ENCODE data around the gene AAMDC.

The AAMDC gene

GRCh38 chr11:77820565-77821348, at the start of gene AAMDC, which contains the start of gene RSF1:
Gene AAMDC (plus strand): TSS chr11:77821144. CDS start chr11:77842497, 21,353 bp downstream.
Gene RSF1 (minus strand): TSS chr11:77820722. CDS start chr11:77820714, 8 bp downstream.
- DNase-seq, result peak; percentile 99

- DNase-seq, result no peak
Observed at GRCh38 chr11:77775936-77776335, 45.0 kb upstream of the AAMDC start.

GRCh38 chr11:77776455-77776854, 44.5 kb upstream of the AAMDC start:
- peak; percentile 47 for DNase-seq

DNA sequence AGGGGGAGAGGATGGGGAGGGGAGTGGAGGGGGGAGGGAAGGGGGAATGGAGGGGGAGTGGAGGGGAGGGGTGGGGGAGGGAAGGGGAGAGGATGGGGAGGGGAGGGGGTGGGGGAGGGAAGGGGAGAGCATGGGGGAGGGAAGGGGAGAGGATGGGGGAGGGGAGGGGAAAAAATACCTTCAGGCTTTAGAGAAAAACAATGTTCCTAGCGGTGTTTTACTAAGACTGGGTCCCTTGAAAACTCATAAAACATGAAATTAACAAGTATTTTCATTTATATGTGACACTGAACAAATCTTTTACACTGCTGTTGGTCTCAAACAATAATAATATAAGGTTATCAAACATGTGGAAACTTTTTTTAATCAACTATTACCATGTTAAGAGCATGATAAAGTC, 42.8 kb upstream of the AAMDC start:
- DNase-seq, result no peak

DNA sequence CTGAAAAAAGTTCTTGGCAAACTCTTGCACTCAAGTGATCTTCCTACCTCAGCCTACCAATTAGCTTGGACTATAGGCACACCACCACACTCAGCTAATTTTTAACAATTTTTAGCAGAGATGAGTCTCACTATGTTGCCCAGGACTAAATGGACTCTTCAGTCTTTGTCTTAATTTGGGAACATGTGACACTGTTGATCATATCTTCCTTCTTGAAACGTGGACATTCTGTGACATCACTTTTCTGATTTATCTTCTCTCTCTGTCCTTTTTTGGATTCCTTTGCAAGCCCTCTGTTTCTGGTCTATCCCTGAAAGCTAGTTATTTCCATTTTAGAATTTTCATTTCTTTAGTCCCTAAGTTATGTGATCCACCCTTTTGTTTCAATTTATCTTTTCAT, 42.4 kb upstream of the AAMDC start:
- DNase-seq, result no peak

- DNase-seq, result no peak
Observed at GRCh38 chr11:77779935-77780334, 41.0 kb upstream of the AAMDC start.

GRCh38 chr11:77783025-77783424, 37.9 kb upstream of the AAMDC start:
- no peak for DNase-seq

DNA sequence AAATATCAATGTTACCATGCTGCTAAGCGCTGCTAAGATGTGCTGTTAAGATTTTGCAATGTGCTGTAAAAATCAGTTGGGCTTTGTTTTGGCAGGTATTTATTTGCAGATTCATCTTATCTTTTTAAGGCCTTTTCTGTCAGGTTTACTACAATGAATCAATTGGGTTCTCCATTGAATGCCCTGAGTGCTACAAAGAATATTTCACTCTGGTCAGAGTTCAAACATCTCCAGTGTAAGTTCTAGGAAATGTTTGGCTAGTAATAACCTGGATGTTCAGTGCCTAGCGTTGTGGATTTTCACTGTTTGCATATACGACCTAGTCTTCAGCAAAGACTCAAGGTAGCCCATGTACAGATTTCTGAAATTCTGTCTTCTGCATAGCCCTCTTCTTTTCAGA, 36.4 kb upstream of the AAMDC start:
- DNase-seq, result no peak

DNA sequence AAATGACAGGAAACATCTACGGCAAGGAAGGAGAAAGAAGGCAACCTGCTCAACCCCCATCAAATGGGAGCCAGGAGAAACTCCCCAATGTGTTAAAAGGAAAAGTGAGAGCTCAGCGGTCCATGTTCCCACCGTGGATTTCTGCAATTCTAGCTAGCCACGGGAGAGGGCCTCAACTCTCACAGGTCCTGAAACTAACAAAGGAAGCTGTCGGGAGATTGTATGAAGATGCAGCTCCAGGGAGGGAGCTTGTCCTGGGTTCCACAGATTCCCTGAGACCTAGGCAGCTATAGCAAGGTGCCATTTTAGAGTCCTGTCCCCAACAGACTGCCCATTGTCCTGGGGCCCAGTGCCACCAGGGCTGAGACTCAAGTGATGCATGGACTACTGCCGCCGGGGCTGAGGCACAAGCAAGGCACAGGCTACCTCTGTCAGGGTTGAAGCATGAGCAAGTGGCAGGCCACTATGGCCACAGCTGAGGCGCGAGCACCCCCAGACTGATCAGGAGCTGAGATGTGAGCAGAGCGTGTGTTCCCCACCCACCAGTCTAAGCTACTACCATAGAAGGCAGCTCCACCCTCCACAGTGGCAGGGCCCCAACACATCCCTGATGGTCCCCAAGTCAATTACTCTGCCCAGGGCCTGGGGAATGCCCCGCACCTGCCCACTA, 31.7 kb upstream of the AAMDC start:
- DNase-seq, result no peak

- DNase-seq, result no peak
Observed at GRCh38 chr11:77789731-77790476, 31.0 kb upstream of the AAMDC start.

GRCh38 chr11:77791301-77791700, 29.6 kb upstream of the AAMDC start:
- no peak for DNase-seq

- no peak for DNase-seq
Observed at GRCh38 chr11:77793972-77794371, 27.0 kb upstream of the AAMDC start.

- DNase-seq, result no peak
Observed at GRCh38 chr11:77799338-77799737, 21.6 kb upstream of the AAMDC start.

- DNase-seq, result no peak
Observed at GRCh38 chr11:77800449-77800848, 20.5 kb upstream of the AAMDC start.

- DNase-seq, result no peak
Observed at GRCh38 chr11:77801477-77801876, 19.5 kb upstream of the AAMDC start.

- no peak for DNase-seq
Observed at GRCh38 chr11:77806415-77806814, 14.5 kb upstream of the AAMDC start.

- no peak for DNase-seq
Observed at GRCh38 chr11:77806993-77807392, 14.0 kb upstream of the AAMDC start.

- no peak for DNase-seq
Observed at GRCh38 chr11:77813256-77813655, 7.7 kb upstream of the AAMDC start.

GRCh38 chr11:77814848-77815247, 6.1 kb upstream of the AAMDC start:
- DNase-seq, result no peak

- DNase-seq, result no peak
Observed at GRCh38 chr11:77815459-77815858, 5.5 kb upstream of the AAMDC start.

DNA sequence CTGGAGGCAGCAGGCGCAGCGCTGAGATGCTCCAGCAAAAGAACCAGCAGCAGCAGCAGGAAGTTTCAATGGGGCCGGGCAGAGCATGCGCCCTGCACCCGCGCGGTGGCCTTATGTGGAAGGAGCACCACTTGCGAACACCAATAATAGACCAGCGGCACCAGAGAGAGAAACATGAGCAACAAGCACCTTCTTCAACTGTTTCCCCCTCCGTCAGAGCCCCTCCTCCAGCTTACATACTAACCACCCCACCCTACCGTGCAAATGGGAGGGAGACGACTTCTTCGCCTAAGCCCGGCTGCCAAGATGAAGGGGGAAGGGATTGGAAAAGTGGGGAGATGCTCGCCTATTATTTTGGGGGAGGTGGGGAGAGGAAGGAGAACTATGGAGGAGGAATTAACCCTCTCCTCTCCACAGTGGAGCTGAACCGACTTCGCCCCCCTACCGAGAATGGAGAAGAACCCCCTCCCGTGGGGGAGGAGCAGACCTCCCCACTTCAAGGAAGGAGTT, 1.5 kb upstream of the AAMDC start:
- peak; percentile 93 for DNase-seq

DNA sequence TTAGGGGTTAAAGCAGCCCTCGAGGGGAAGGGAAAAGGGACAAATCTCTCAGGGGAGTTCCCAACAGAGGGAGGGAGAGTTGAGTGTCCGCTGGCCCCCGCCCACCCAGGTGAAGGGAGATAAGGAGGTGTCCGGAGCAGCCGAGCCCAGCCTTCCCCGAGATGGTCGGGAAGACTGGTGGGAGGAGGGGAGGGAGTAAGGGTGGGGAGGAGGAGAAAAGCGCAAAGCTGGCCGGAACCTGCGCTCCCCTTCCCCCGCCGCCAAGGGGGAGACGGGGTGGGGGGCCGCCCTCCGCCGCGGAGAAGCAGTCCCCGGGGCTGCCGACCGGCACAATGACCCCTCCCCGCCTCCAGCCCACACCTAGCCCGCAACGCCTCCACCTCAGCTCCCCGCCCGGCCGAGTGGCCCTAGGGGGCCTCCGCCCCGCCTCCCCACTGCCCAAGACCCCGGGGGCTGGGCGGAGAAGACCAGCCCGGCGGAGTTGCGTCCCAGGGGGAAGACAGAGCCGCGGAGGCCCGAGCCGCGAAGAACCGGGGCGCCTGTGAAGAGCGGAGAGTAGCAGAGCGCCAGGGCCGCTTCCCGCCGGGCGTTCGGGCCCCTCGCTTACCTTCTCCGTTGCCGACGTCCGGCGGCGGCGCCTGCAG, 901 bp upstream of the AAMDC start:
- peak; percentile 84 for DNase-seq

- DNase-seq, result peak; percentile 70
Observed at GRCh38 chr11:77821349-77821851, 456 bp downstream of the AAMDC start.

Data from NCI-H69 (cell line).